ENCODE data around the gene MGARP.

MGARP gene

DNA sequence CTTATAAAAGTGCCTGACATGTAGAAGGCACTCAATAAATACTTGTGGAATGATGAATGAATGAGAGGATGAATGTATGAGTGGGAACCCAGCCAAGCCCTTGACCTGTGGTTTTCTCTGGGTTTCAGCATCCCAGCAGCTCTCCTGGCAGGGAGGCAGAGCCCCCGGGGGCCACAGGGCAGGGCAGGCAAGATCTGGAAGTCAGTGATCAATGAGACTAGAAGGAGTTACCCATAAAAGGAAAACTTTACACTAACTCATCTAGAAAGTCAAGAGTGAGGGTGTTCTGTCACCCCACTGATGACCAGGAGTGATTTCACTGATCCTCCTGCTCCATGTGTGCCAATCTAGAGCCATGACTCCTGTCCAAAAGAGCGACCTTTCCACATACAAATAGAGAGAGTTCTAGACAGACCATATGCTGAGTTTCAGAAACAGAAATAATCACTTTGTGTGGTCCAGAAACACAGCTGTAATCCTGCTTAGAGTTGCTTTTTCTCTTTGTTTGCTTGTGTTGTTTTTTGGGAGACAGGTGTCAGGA, 37.4 kb downstream of the MGARP start:
- DNase-seq, result no peak

DNA sequence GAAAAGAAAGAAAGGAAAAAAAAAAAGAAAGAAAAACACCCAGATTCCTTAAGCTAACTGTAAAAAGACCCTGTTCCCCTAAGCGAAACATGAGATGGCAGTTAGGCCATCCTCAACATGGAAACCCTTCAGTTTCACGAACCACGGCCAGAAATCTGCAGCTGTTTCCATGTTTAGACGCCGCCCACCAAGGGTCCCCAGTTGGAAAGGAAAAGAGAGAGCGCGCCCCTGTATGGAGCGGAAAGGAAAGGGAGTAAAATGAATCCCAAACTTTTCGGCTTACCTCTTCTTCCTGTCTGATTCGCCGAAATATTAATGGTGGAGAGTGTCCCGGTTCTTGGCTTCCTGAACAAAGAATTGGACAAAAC, 38.3 kb downstream of the MGARP start:
- DNase-seq, result no peak

DNA sequence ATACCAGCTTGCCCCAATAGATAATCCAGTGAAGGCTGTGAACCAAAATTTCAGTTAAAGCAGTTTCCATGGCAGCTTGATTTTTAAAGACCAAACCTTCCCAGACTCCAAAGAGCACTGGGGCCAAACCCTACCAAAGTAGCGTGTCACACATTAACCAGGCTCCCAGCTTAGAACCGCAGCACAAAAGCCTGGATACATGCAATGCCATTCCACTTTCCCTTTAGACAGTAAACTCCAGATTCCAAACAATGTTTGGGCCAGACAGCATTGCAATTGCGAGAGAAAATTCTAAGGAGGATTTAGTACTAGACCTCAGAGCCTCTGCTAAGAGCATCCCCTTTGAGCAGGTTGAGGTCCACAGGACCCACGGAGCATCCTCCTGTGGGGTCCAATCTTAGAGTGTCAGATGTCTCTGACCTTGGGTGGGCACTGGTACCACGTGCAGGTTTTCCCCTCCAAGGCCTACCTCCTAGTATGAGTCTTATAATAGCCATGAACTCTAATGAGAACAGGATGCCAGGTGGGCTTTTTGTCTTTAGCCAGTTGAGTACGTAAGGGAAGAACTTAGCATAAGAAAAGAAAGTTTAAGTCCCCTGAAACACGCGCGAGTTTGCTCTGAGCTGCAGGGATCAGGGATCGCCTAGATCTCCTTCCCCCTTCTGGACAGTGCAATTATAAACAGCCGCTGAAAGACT, 38.8 kb downstream of the MGARP start:
- no peak for DNase-seq

DNA sequence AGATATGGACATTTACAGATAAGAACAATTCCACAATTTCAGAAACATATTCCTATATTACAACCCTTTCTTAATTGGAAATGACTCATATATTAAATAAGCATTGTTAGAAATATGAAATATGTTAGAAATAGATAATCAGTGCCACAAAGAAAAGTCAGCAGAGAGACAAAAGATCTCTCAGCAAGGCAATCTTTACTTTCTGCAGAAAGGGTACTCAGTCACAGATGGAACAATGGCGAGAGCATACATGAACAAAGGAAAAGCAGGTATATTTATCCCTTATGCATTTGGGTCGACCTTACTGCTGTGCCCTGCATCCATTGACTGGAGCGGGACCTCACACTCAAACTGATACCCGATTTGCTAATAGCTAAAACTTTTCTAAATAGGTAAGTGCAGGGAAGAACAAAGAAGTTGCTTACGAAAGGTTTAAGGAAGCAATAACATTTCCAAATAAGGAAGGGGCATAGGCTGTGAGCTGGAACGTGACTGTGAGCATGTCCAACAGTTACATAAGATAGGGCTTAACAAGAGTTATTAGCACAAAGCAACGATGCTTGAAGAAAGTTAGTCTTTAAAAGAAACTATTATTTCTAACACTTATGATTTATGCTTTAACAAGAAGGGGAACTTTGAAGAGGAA, 40.8 kb downstream of the MGARP start:
- no peak for DNase-seq

DNA sequence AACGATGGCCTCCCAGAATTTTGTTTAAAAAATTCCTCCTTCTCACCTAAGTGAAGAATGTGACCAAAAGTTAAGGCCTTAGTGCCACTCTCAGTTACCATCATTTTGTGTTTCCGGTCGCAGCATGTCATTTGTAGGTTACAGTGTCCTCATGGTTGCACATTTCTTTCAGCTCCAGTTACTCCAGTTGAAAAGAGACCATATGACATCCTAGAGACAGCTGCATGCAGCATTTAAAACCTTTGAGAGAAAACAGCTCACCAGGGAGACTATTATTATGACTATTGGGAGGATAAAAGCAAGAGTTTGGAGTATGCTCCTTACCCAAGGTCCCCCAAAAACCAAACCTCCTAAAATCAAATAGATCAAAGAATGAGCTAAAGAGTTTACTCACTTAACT, 45.8 kb downstream of the MGARP start:
- DNase-seq, result no peak

DNA sequence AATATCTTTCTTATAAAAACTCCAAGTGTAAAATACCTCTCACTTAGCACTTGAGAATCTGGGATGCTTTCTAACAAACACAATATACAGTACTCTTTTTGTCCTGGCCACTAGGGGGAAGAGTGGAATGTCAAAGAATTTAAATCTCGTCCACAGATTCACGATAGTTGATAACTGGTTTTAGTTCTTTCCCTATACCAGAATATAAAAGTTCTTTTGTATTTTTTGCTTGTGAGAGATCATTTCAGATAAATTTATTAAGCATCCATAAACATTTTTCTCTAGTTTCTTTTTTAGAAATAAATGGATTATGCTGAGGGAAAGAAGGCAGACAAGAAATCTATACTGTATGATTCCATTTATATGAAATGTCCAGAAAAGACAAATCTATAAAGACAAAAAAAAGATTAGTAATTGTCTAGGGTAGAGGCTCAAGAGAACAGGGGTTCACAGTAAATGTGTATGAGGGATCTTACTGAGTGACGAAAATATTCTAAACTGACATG, 50.4 kb downstream of the MGARP start:
- peak in 1 of 2 experiments; percentile 52 for DNase-seq

DNA sequence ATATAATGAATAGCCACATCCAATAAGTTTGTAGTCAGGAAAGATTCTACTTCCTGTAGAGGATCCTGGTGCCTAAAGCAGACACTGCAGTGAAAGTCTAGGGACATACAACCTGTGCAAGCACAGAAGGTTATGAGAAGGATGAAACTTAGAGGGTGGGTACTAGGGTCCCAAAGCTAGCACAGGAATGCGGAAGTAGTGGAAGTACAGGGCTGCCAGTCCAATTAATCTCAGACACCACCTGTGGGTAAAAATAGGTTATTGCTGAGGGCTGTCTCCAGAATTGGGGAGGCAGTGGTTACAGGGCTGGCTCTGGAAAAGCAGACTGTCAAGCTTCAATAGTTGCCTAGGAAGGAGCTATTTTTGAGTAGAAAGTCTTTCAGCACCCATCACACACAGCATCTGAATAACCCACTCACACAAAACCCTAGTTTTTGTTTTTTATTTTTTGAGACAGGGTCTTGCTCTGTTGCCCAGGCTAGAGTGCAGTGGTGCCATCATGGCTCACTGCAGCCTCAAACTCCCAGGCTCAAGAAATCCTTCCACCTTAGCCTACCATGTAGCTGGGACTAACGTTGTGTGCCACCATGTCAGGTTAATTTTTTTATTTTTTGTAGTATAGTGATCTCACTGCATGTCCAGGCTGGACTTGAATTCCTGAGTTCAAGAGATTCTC, 52.2 kb downstream of the MGARP start:
- no peak for DNase-seq

DNA sequence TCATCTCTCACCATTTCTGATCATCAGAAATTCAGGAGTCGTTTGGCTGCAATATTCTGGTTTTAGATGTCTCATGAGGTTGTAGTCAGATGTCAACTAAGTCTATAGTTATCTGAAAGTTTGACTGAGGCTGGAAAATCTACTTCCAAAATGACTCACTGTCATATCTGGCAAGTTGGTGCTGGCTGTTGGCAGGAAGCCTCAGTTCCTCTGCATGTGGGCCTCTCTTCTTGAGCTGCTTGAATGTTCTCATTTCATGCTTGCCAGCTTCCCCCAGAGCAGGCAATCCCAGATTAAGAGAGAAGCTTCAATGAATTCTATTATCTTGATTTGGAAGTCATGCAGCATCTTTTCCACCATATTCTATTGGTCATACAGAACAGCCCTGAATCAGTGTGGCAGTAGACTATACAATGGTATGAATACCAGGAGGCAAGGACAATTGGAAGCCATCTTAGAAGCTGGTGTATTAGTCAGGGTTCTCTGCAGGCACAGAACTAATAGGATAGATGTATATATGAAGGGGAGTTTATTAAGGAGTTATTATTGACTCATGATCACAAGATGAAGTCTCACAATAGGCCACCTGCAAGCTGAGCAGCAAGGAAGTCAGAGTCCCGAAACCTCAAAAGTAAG, 56.2 kb downstream of the MGARP start:
- DNase-seq, result peak; percentile 65 to 87

DNA sequence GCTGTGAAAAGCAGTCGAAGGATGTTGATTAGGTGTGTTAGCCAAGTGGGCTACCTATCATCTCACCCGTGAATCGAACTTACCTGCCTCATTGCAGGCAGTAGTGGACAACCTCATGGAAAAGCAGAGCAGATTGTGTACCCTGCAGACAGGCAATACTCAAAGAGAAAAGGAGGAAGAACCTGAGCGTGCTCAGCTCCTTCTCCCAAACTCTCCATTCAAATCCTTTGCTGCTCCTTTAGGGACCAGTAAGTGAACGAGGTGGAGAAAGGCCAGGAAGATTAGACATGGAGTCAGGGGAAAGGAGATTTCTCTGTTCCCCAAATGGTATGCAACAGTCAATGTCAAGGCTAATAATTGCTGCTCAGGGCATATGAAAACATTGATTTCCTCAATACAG, 57.8 kb downstream of the MGARP start:
- no peak for DNase-seq

DNA sequence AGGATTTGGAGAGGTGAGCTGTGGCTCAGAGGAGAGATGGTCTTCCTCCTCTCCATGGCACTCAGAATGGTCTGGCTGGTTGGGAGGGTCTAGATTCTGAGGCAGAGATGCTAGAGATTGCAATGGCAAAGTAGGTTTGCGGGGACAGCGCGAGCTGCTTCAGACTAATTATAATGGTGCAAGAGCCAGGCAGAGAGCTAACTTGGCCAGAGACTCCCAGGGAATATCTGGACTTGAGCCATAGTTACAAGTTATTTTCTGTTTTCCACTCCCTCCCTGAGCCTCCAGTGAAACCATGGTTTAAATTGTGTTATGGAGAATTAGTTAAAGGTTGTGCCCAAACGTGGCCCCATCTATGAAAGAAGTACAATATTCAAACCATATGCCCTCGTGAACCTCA, 58.3 kb downstream of the MGARP start:
- peak in 1 of 2 experiments; percentile 39 for DNase-seq

DNA sequence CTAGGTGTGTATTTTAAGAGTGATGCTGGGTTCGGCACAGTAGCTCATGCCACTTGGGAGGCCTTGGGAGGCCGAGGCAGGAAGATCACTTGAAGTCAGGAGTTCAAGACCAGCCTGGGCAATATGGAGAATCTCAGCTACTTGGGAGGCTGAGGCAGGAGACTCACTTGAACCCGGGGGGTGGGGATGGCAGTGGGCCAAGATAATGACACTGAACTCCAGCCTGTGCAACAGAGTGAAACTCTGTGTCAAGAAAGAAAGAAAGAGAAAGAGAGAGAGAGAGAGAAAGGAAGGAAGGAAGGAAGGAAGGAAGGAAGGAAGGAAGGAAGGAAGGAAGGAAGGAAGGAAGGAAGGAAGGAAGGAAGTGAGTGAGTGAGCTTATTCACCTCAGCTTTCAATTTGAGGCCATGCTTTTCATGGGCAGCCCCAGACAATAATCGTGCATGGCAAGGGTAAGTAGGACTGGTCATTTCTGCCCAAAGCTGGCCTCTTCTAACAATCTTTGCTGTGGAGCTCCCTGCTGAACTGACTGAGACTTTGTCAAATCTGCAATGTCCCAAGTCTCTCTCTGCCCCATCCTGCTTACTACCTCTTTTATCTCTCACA, 60.5 kb downstream of the MGARP start:
- DNase-seq, result no peak

Data from NCI-H446 (cell line).